GM23338 (cell line): Measurements from ENCODE around the gene CHP1. TPM values are rescaled to one million over a fixed set of nuclear protein-coding genes. Genes with fewer than 3 reads are reported as not detected.

Source experiments
- ATAC-seq: fragments of 200-7000 bp; cut with Tn5 transposase; 3 replicates; pipeline ENCODE4 v1.9.1; 2020
- DNase-seq: peaks from one replicate; pipeline ENCODE4 v3.0.0-alpha.2; 2015; ENCODE audit warnings: low spot score
- H2AFZ ChIP-seq: fragments of 200-600 bp; sonication (generic); 2 replicates; pipeline ENCODE4 v1.8.0; 2016; ENCODE audit warnings: antibody characterized with exemption, mild to moderate bottlenecking, moderate library complexity
- H3F3A ChIP-seq: fragments of 200-600 bp; sonication (generic); replicated peaks from 2 replicates; pipeline ENCODE4 v1.8.0; 2017; ENCODE audit warnings: antibody characterized with exemption, mixed run types, low read depth
- H3K27ac ChIP-seq: fragments of 200-600 bp; sonication (generic); 2 replicates; pipeline ENCODE4 v1.6.1; 2016; ENCODE audit warnings: low read depth
- H3K27me3 ChIP-seq: fragments of 200-600 bp; sonication (generic); 2 replicates; pipeline ENCODE4 v1.8.0; 2016; ENCODE audit warnings: mild to moderate bottlenecking, mixed run types, moderate library complexity; ENCODE audit not compliant: insufficient read depth
- H3K36me3 ChIP-seq: fragments of 200-600 bp; sonication (generic); 2 replicates; pipeline ENCODE4 v1.8.0; 2016; ENCODE audit warnings: mild to moderate bottlenecking; ENCODE audit not compliant: insufficient read depth
- H3K4me1 ChIP-seq: fragments of 200-600 bp; sonication (generic); 2 replicates; pipeline ENCODE4 v1.8.0; 2016; ENCODE audit warnings: mild to moderate bottlenecking, moderate library complexity; ENCODE audit not compliant: insufficient read depth
- H3K4me2 ChIP-seq: fragments of 200-600 bp; sonication (generic); 2 replicates; pipeline ENCODE4 v1.7.1; 2017; ENCODE audit warnings: mixed run types
- H3K4me3 ChIP-seq: fragments of 200-600 bp; sonication (generic); 2 replicates; pipeline ENCODE4 v1.6.1; 2016; ENCODE audit warnings: mixed run types
- H3K79me2 ChIP-seq: fragments of 200-600 bp; sonication (generic); replicated peaks from 2 replicates; pipeline ENCODE4 v1.8.0; 2017; ENCODE audit warnings: mild to moderate bottlenecking; ENCODE audit not compliant: insufficient read depth
- H3K9me2 ChIP-seq: fragments of 200-600 bp; sonication (generic); 2 replicates; pipeline ENCODE4 v1.8.0; 2017; ENCODE audit not compliant: insufficient read depth
- H4K20me1 ChIP-seq: fragments of 200-600 bp; sonication (generic); replicated peaks from 2 replicates; pipeline ENCODE4 v1.8.0; 2017; ENCODE audit warnings: mild to moderate bottlenecking; ENCODE audit not compliant: insufficient read depth
- H3K27ac Mint-ChIP-seq: 2 replicates; pipeline ENCODE4 v1.8.0; 2020; ENCODE audit warnings: inconsistent platforms, mild to moderate bottlenecking, moderate library complexity, mixed read lengths
- H3K27me3 Mint-ChIP-seq: 3 replicates; pipeline ENCODE4 v1.8.0; 2022; ENCODE audit warnings: low read depth, mild to moderate bottlenecking, moderate library complexity, mixed read lengths, inconsistent platforms; ENCODE audit not compliant: insufficient read depth, poor library complexity
- H3K36me3 Mint-ChIP-seq: 3 replicates; pipeline ENCODE4 v1.8.0; 2021; ENCODE audit warnings: low read depth, mild to moderate bottlenecking, inconsistent platforms, moderate library complexity, mixed read lengths
- H3K4me1 Mint-ChIP-seq: 3 replicates; pipeline ENCODE4 v1.8.0; 2020; ENCODE audit warnings: mild to moderate bottlenecking, inconsistent platforms, mixed read lengths
- H3K4me3 Mint-ChIP-seq: 3 replicates; pipeline ENCODE4 v1.8.0; 2021; ENCODE audit warnings: moderate library complexity, mild to moderate bottlenecking, inconsistent platforms, mixed read lengths
- H3K9me3 Mint-ChIP-seq: 3 replicates; pipeline ENCODE4 v1.8.0; 2020; ENCODE audit warnings: moderate library complexity, mild to moderate bottlenecking, inconsistent platforms, mixed read lengths
- CREB1 ChIP-seq: fragments of 250-450 bp; sonication (Bioruptor Pico); IDR thresholded peaks from 2 replicates; pipeline ENCODE4 v1.5.0; 2020; ENCODE audit warnings: low read depth, mild to moderate bottlenecking, moderate library complexity
- CTCF ChIP-seq, 2 experiments: fragments of 200-600 bp in 1 of 2; sonication (generic) in 1 of 2; conservative IDR thresholded peaks; 2 replicates each; pipeline versions ENCODE4 v1.5.1 to v1.6.1; 2016 to 2017; ENCODE audit warnings: antibody characterized with exemption in 2 of 2, low read depth in 2 of 2, mild to moderate bottlenecking in 2 of 2, moderate library complexity in 1 of 2
- ETS1 ChIP-seq: IDR thresholded peaks from 2 replicates; pipeline ENCODE4 v1.6.1; 2016; ENCODE audit warnings: antibody characterized with exemption
- EZH2 ChIP-seq: fragments of 200-600 bp; sonication (generic); IDR thresholded peaks from one replicate; pipeline ENCODE4 v1.8.0; 2017; ENCODE audit warnings: antibody characterized with exemption, mild to moderate bottlenecking, low read depth; ENCODE audit not compliant: unreplicated experiment
- EZH2phosphoT487 ChIP-seq: fragments of 200-600 bp; sonication (generic); IDR thresholded peaks from one replicate; pipeline ENCODE4 v1.8.1; 2018; ENCODE audit warnings: antibody characterized with exemption; ENCODE audit not compliant: unreplicated experiment
- JUNB ChIP-seq: IDR thresholded peaks from one replicate; pipeline ENCODE4 v1.6.1; 2016; ENCODE audit warnings: antibody characterized with exemption; ENCODE audit not compliant: unreplicated experiment
- NANOG ChIP-seq: IDR thresholded peaks from 2 replicates; pipeline ENCODE4 v1.6.1; 2016; ENCODE audit warnings: antibody characterized with exemption, borderline replicate concordance
- POLR2AphosphoS5 ChIP-seq: IDR thresholded peaks from 2 replicates; pipeline ENCODE4 v1.6.1; 2016; ENCODE audit warnings: antibody characterized with exemption, low read depth
- REST ChIP-seq: IDR thresholded peaks from one replicate; pipeline ENCODE4 v1.6.1; 2018; ENCODE audit warnings: antibody characterized with exemption; ENCODE audit not compliant: unreplicated experiment
- STAT1 ChIP-seq: IDR thresholded peaks from one replicate; pipeline ENCODE4 v1.6.1; 2016; ENCODE audit warnings: antibody characterized with exemption; ENCODE audit not compliant: unreplicated experiment
- ZNF114 ChIP-seq: fragments of 250-450 bp; sonication (Bioruptor Pico); IDR thresholded peaks from 2 replicates; pipeline ENCODE4 v1.5.0; 2020; ENCODE audit warnings: mild to moderate bottlenecking, moderate library complexity
- ZNF331 ChIP-seq: fragments of 250-450 bp; sonication (Bioruptor Pico); IDR thresholded peaks from 2 replicates; pipeline ENCODE4 v1.5.0; 2020; ENCODE audit warnings: low read depth, mild to moderate bottlenecking, moderate library complexity
- ZNF462 ChIP-seq: fragments of 250-450 bp; sonication (Bioruptor Pico); IDR thresholded peaks from 2 replicates; pipeline ENCODE4 v1.5.0; 2020; ENCODE audit warnings: mild to moderate bottlenecking, moderate library complexity
- polyA plus RNA-seq: library from polyadenylated mRNA; unstranded; fragments of >200 nt; fragmentation: Nextera tagmentation; extraction: Ambion mirVana; gene quantifications from 2 replicates; pipeline ENCODE4 v1.2.1, GENCODE V29; 2016
- total RNA-seq: library from RNA; depleted of rRNA; stranded (reverse); fragments of >200 nt; shearing (Covaris generic); gene quantifications from 2 replicates; pipeline ENCODE4 v1.2.3, GENCODE V29; 2014

The CHP1 gene
- total and polyA plus RNA-seq, 2 experiments from 2014 or later, result 62.3 to 109 TPM

- Histone ChIP-seq H4K20me1 (no peaks in the 10 kb centered on the region), H3K36me3 (no peaks in the 10 kb centered on the region), H3K27ac (no peak overlapping the region), H3K79me2 (no peaks in the 10 kb centered on the region), H3F3A (no peaks in the 10 kb centered on the region), H3K4me3 (no peak overlapping the region), H3K4me1 (no peaks in the 10 kb centered on the region), H3K27me3 (no peaks in the 10 kb centered on the region), H3K9me2 (no peaks in the 10 kb centered on the region), H2AFZ (no peak overlapping the region), H3K4me2 (no peak overlapping the region)
- no peak for TF ChIP-seq EZH2
- no peak for TF ChIP-seq JUNB
- TF ChIP-seq CTCF (conservative IDR thresholded peaks at IDR 0.05; ENCODE audit: low read depth in 2 of 2), result no peak
- TF ChIP-seq ZNF114, result no peak
- no peak for TF ChIP-seq ZNF462 (CRISPR knock-in tag)
- TF ChIP-seq EZH2phosphoT487, result no peak
- no peak for TF ChIP-seq NANOG
- no peak for TF ChIP-seq CREB1 (CRISPR knock-in tag)
- TF ChIP-seq ETS1, result no peak
- TF ChIP-seq REST, result no peak
- TF ChIP-seq ZNF331, result no peak
- TF ChIP-seq STAT1, result no peak
- no peak for TF ChIP-seq POLR2AphosphoS5
- Mint-ChIP-seq H3K27me3 (peaks cover 2% of the 10 kb centered on the region), H3K4me3 (no peak overlapping the region), H3K9me3 (no peaks in the 10 kb centered on the region; the same call in 2 of the 3 replicates), H3K36me3 (no peaks in the 10 kb centered on the region), H3K4me1 (no peaks in the 10 kb centered on the region), H3K27ac (no peak overlapping the region)
- DNase-seq (no peak), ATAC-seq (no peak)
Observed at GRCh38 chr15:41199470-41199869, 31.6 kb upstream of the CHP1 start.
